Measurements from ENCODE around the gene TCIRG1. TPM values are rescaled to one million over a fixed set of nuclear protein-coding genes. Genes with fewer than 3 reads are reported as not detected.

The TCIRG1 gene
- polyA plus RNA-seq, 1 experiment, result 111 TPM

GRCh38 chr11:68050371-68050841 lies 11.6 kb downstream of the TCIRG1 start:
- H3K27me3 ChIP-seq (ENCODE audit: control insufficient read depth, insufficient read depth, low read length), result no peaks in the 10 kb centered on the region
- POLR2A ChIA-PET, result no interaction called here
- CTCF ChIA-PET, result interaction anchor here (0.6 to 1.6 kb wide), 3 partner anchors 12 to 158 kb away, joined by 3 to 4 read pairs (median 3); no protein-coding TSS in a partner anchor
- no peak for TF ChIP-seq CTCF (IDR thresholded peaks at IDR 0.05; ENCODE audit: insufficient read depth, low read depth, low read length)
- H3K36me3 ChIP-seq (ENCODE audit: control insufficient read depth, insufficient read depth, low read length), result peaks cover 51% of the 10 kb centered on the region
- no peak for DNase-seq (ENCODE audit: low read depth)
- no peak overlapping the region for H3K4me3 ChIP-seq (ENCODE audit: low read depth, low read length)

GRCh38 chr11:68051191-68052136 lies 12.6 kb downstream of the TCIRG1 start:
- peaks cover 43% of the 10 kb centered on the region for H3K36me3 ChIP-seq (ENCODE audit: control insufficient read depth, insufficient read depth, low read length)
- CTCF ChIA-PET, result interaction anchor here (1.0 to 1.6 kb wide), 4 partner anchors 11 to 157 kb away, joined by 3 to 5 read pairs (median 4); no protein-coding TSS in a partner anchor
- DNase-seq (ENCODE audit: low read depth), result no peak
- POLR2A ChIA-PET, result no interaction called here
- TF ChIP-seq CTCF (IDR thresholded peaks at IDR 0.05; ENCODE audit: insufficient read depth, low read depth, low read length), result no peak
- no peaks in the 10 kb centered on the region for H3K27me3 ChIP-seq (ENCODE audit: control insufficient read depth, insufficient read depth, low read length)
- no peak overlapping the region for H3K4me3 ChIP-seq (ENCODE audit: low read depth, low read length)

- ChIA-PET CTCF (interaction anchor here (1.0 to 1.3 kb wide), 2 partner anchors 9 to 13 kb away, joined by 3 to 4 read pairs; no protein-coding TSS in a partner anchor), POLR2A (no interaction called here)
- no peak for TF ChIP-seq CTCF (IDR thresholded peaks at IDR 0.05; ENCODE audit: insufficient read depth, low read depth, low read length)
- H3K27me3 ChIP-seq (ENCODE audit: control insufficient read depth, insufficient read depth, low read length), result no peaks in the 10 kb centered on the region
- no peak for DNase-seq (ENCODE audit: low read depth)
- no peak overlapping the region for H3K4me3 ChIP-seq (ENCODE audit: low read depth, low read length)
- H3K36me3 ChIP-seq (ENCODE audit: control insufficient read depth, insufficient read depth, low read length), result peaks cover 41% of the 10 kb centered on the region
Observed at GRCh38 chr11:68052137-68052873, 13.5 kb downstream of the TCIRG1 start.

- CTCF ChIA-PET, result interaction anchor here (1.3 kb wide), 1 partner anchor 10 kb away, joined by 3 read pairs; no protein-coding TSS in a partner anchor
- no peak overlapping the region for H3K4me3 ChIP-seq (ENCODE audit: low read depth, low read length)
Observed at GRCh38 chr11:68053117-68053516, 14.3 kb downstream of the TCIRG1 start.

More at GRCh38 chr11:68053117-68053516, 14.3 kb downstream of the TCIRG1 start:
- Histone ChIP-seq H3K36me3 (ENCODE audit: control insufficient read depth, insufficient read depth, low read length) (peaks cover 33% of the 10 kb centered on the region), H3K27me3 (ENCODE audit: control insufficient read depth, insufficient read depth, low read length) (no peaks in the 10 kb centered on the region)
- TF ChIP-seq CTCF (IDR thresholded peaks at IDR 0.05; ENCODE audit: insufficient read depth, low read depth, low read length), result no peak
- DNase-seq (ENCODE audit: low read depth), result no peak
- POLR2A ChIA-PET, result no interaction called here

Data from BJ (cell line).